ENCODE measurements around the gene SPOCK1. TPM values are rescaled to one million over a fixed set of nuclear protein-coding genes. Genes with fewer than 3 reads are reported as not detected.

Gene SPOCK1
- total and polyA plus RNA-seq, 2 experiments from 2014 or later, result 8.2 to 10.5 TPM

DNA sequence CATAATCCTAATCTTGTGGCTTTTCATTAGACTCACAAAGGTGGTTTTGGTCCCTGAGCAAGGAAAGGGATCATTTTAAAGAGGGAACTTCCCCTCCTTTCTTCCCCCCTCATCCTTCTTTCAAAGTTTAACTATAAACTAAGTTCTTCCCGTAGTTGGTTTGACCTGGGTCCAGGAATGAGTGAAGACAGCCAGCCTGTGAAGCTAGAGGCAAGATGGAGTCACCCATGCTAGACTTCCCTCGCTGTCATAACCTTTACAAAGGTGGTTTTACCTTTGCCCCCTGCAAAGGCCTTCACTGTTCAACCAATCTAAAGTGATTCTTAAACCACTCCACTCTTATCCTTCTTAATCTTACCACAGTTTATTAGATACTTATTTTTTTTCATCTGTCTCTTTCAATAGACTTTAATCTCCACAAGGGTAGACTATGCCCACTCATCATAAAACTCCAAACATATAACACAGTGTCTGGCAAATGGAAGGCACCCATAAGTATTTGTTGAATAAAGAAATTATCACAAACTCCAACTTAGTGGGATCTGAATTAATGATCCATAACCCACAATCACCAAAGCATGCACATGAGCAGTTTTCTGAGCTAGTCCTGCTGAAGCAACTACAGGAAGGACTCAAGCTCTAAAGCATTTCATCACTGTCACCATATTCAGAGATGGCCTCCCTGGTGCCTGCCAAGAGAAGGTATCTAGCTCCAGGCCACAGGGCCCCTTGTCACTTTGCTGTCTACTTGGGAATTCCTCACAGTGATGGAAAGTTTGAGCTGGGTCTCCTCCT, 369.0 kb downstream of the SPOCK1 start (continued):
- TF ChIP-seq, protein P1, sequence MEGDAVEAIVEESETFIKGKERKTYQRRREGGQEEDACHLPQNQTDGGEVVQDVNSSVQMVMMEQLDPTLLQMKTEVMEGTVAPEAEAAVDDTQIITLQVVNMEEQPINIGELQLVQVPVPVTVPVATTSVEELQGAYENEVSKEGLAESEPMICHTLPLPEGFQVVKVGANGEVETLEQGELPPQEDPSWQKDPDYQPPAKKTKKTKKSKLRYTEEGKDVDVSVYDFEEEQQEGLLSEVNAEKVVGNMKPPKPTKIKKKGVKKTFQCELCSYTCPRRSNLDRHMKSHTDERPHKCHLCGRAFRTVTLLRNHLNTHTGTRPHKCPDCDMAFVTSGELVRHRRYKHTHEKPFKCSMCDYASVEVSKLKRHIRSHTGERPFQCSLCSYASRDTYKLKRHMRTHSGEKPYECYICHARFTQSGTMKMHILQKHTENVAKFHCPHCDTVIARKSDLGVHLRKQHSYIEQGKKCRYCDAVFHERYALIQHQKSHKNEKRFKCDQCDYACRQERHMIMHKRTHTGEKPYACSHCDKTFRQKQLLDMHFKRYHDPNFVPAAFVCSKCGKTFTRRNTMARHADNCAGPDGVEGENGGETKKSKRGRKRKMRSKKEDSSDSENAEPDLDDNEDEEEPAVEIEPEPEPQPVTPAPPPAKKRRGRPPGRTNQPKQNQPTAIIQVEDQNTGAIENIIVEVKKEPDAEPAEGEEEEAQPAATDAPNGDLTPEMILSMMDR (conservative IDR thresholded peaks at IDR 0.05; ENCODE audit: low read depth in 2 of 2), result no peak
- no peak for TF ChIP-seq ZNF462 (CRISPR knock-in tag; IDR thresholded peaks at IDR 0.05)
- no peak for TF ChIP-seq ZNF114 (CRISPR knock-in tag; IDR thresholded peaks at IDR 0.05)

GRCh38 chr5:137128012-137128411, 371.1 kb downstream of the SPOCK1 start:
- no peaks in the 10 kb centered on the region for H3F3A ChIP-seq (replicated peaks; ENCODE audit: low read depth)
- H3K27me3 Mint-ChIP-seq (ENCODE audit: insufficient read depth, low read depth, poor library complexity), result no peaks in the 10 kb centered on the region
- no peaks in the 10 kb centered on the region for H3K36me3 Mint-ChIP-seq (ENCODE audit: low read depth)
- H3K4me3 ChIP-seq, result no peak overlapping the region
- no peaks in the 10 kb centered on the region for H3K27me3 ChIP-seq (ENCODE audit: insufficient read depth)
- no peaks in the 10 kb centered on the region for H4K20me1 ChIP-seq (replicated peaks; ENCODE audit: insufficient read depth)
- H3K9me3 Mint-ChIP-seq, result peaks cover 12% of the 10 kb centered on the region
- H3K4me1 Mint-ChIP-seq, result peaks cover 3% of the 10 kb centered on the region; the same call in 2 of the 3 replicates
- no peaks in the 10 kb centered on the region for H3K79me2 ChIP-seq (replicated peaks; ENCODE audit: insufficient read depth)
- H3K4me2 ChIP-seq, result no peak overlapping the region
- ATAC-seq (no peak), DNase-seq (ENCODE audit: low spot score) (no peak)
- no peak overlapping the region for H3K27ac ChIP-seq (ENCODE audit: low read depth)
- 0 out of 2 replicates have a peak, but pooled peaks cover 6% of the 10 kb centered on the region for H3K9me2 ChIP-seq (ENCODE audit: insufficient read depth)
- H3K4me3 Mint-ChIP-seq, result no peak overlapping the region
- no peak overlapping the region for H2AFZ ChIP-seq
- H3K4me1 ChIP-seq (ENCODE audit: insufficient read depth), result no peaks in the 10 kb centered on the region
- H3K27ac Mint-ChIP-seq, result no peak overlapping the region
- no peaks in the 10 kb centered on the region for H3K36me3 ChIP-seq (ENCODE audit: insufficient read depth)
- no peak for TF ChIP-seq ZNF114 (CRISPR knock-in tag; IDR thresholded peaks at IDR 0.05)
- no peak for TF ChIP-seq CREB1 (CRISPR knock-in tag; IDR thresholded peaks at IDR 0.05; ENCODE audit: low read depth)
- TF ChIP-seq ETS1 (IDR thresholded peaks at IDR 0.05), result no peak
- TF ChIP-seq NANOG (IDR thresholded peaks at IDR 0.05; ENCODE audit: borderline replicate concordance), result no peak
- no peak for TF ChIP-seq POLR2AphosphoS5 (IDR thresholded peaks at IDR 0.05; ENCODE audit: low read depth)
- TF ChIP-seq EZH2phosphoT487 (IDR thresholded peaks at IDR 0.05; ENCODE audit: unreplicated experiment), result no peak

Data from GM23338 (cell line).